HL-60/S4 (cell line): ENCODE data around the gene SPAG6.
"Not testable (repeated sequence)": the region's sequence is repeated elsewhere in the genome, so short reads cannot be mapped to it uniquely, and the experiment has no call there.

Experiments used
- in situ Hi-C: fragments of 300-500 bp; cut with MboI; formaldehyde crosslinking; loops from 2 replicates; pipeline ENCODE4 v1.14.3; 2022; ENCODE audit warnings: low sequenced_read_pairs

Gene SPAG6

GRCh38 chr10:22368981-22369380, 23.7 kb downstream of the SPAG6 start:
- in situ Hi-C loops: no loop called here

GRCh38 chr10:22369434-22370072, 24.3 kb downstream of the SPAG6 start:
- in situ Hi-C loops: no loop called here

- in situ Hi-C loops: no loop called here
Observed at GRCh38 chr10:22370320-22370719, 25.0 kb downstream of the SPAG6 start.

GRCh38 chr10:22372298-22372697, 27.0 kb downstream of the SPAG6 start:
- in situ Hi-C loops: no loop called here

- in situ Hi-C loops: no loop called here
Observed at GRCh38 chr10:22372917-22373316, 27.6 kb downstream of the SPAG6 start.

- in situ Hi-C loops: no loop called here
Observed at GRCh38 chr10:22374489-22375126, 29.3 kb downstream of the SPAG6 start.

- in situ Hi-C loops: no loop called here
Observed at GRCh38 chr10:22379059-22379458, 33.8 kb downstream of the SPAG6 start.

GRCh38 chr10:22381262-22381661, 36.0 kb downstream of the SPAG6 start:
- in situ Hi-C loops: no loop called here

- in situ Hi-C loops: no loop called here
Observed at GRCh38 chr10:22386503-22386902, 41.2 kb downstream of the SPAG6 start.

GRCh38 chr10:22389856-22390589, 44.7 kb downstream of the SPAG6 start:
- in situ Hi-C loops: no loop called here

- in situ Hi-C loops: no loop called here
Observed at GRCh38 chr10:22391600-22391999, 46.3 kb downstream of the SPAG6 start.

- in situ Hi-C loops: not testable (repeated sequence)
Observed at GRCh38 chr10:22396195-22396594, 50.9 kb downstream of the SPAG6 start.

- in situ Hi-C loops: not testable (repeated sequence)
Observed at GRCh38 chr10:22406916-22407315, 61.6 kb downstream of the SPAG6 start.

GRCh38 chr10:22410394-22410793, 65.1 kb downstream of the SPAG6 start:
- in situ Hi-C loops: no loop called here

- in situ Hi-C loops: no loop called here
Observed at GRCh38 chr10:22410846-22411245, 65.5 kb downstream of the SPAG6 start.

GRCh38 chr10:22414146-22414545, 68.8 kb downstream of the SPAG6 start:
- in situ Hi-C loops: no loop called here

GRCh38 chr10:22415072-22415471, 69.8 kb downstream of the SPAG6 start:
- in situ Hi-C loops: no loop called here

GRCh38 chr10:22417736-22418268, 72.5 kb downstream of the SPAG6 start:
- in situ Hi-C loops: no loop called here

GRCh38 chr10:22420787-22421517, 75.7 kb downstream of the SPAG6 start:
- in situ Hi-C loops: no loop called here

- in situ Hi-C loops: no loop called here
Observed at GRCh38 chr10:22426653-22427052, 81.4 kb downstream of the SPAG6 start.

- in situ Hi-C loops: no loop called here
Observed at GRCh38 chr10:22427101-22427500, 81.8 kb downstream of the SPAG6 start.
